Stimulated activated CD8-positive, alpha-beta memory T cell treated with anti-CD3 and anti-CD28 coated beads, Interleukin-2, amount 100 ng/mL, for 1 hour (primary cell): ENCODE measurements around the gene AR.

Experiments used
- DNase-seq, 2 donors: peaks; one replicate each; pipeline ENCODE4 v3.0.0-alpha.2; 2020; ENCODE audit warnings: low read depth in 2 of 2

Gene AR, protein sequence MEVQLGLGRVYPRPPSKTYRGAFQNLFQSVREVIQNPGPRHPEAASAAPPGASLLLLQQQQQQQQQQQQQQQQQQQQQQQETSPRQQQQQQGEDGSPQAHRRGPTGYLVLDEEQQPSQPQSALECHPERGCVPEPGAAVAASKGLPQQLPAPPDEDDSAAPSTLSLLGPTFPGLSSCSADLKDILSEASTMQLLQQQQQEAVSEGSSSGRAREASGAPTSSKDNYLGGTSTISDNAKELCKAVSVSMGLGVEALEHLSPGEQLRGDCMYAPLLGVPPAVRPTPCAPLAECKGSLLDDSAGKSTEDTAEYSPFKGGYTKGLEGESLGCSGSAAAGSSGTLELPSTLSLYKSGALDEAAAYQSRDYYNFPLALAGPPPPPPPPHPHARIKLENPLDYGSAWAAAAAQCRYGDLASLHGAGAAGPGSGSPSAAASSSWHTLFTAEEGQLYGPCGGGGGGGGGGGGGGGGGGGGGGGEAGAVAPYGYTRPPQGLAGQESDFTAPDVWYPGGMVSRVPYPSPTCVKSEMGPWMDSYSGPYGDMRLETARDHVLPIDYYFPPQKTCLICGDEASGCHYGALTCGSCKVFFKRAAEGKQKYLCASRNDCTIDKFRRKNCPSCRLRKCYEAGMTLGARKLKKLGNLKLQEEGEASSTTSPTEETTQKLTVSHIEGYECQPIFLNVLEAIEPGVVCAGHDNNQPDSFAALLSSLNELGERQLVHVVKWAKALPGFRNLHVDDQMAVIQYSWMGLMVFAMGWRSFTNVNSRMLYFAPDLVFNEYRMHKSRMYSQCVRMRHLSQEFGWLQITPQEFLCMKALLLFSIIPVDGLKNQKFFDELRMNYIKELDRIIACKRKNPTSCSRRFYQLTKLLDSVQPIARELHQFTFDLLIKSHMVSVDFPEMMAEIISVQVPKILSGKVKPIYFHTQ

DNA sequence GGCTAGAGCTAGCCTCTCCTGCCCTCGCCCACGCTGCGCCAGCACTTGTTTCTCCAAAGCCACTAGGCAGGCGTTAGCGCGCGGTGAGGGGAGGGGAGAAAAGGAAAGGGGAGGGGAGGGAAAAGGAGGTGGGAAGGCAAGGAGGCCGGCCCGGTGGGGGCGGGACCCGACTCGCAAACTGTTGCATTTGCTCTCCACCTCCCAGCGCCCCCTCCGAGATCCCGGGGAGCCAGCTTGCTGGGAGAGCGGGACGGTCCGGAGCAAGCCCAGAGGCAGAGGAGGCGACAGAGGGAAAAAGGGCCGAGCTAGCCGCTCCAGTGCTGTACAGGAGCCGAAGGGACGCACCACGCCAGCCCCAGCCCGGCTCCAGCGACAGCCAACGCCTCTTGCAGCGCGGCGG, at the start of gene AR:
AR (plus strand) TSS at position 204 of the 400 bp plus-strand sequence. CDS start 1,126 bp downstream, outside the sequence.
- no peak for DNase-seq

DNA sequence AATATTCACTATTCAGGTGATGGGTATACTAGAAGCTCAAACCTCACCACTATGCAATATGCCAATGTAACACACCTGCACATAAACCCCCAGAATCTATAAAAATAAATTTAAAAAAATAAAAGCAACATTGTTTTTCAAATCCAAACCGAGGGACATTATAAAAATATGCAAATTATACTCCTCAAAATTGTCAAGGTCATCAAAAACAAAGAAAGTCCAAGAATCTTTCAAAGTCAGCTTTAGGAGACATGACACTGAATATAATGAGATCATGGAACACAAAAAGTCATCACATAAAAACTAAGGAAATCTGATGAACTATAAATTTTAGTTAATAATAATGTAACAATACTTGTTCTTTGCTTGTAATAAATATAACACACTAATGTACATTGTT, 43.2 kb upstream of the AR start:
- no peak for DNase-seq

DNA sequence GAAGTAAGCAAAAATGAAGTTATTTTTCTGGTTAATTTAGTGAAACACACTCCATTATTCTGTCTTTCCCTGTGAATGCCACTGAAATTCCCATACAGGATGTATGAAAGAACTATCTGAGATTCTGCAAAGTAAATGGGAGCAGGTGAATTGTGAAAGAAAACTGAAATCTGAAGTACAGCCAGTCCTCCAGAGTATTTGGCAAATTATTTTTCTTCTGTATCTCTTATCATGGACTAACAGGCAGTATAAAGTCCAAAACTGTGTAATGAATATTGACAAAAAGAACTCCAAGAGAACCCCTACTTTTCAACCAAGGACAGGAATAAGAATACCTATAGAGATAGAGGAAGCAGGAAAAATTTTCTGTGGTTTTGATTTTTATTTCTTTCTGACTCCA, 40.8 kb upstream of the AR start:
- no peak for DNase-seq

DNA sequence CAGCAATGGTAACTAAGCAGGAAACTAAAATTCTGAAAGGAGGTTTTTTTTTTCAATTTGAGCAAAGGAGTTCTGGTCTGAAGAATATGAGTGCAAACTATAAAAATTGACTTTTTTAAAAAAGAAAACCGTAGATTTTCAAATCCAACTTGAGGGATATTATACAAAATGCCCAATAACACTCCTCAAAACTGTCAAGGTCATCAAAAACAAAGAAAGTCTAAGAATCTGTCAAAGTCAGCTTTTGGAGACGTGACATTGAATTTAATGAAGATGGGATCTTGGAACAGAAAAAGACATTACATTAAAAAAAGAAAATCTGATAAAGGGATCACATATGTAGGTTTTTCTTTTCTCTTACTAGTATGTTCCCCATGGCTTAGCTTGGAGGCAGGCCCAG, 40.4 kb upstream of the AR start:
- DNase-seq, result no peak

DNA sequence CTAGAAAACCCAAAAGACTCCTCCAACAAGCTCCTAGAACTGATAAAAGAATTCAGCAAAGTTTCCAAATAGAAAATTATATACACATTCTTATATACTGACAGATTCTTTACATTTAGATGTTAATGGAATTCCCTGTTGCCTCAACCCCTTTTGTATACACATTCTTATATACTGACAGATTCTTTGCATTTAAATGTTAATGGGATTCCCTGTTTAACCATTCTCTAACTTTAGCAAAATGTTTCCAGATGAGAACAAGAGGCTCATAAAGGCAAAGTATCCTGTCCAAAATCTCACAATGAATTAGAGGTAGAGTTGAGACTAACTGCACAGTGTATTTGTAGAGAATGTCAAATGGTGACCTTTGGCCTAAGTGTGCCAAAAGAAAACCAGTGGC, 23.1 kb upstream of the AR start:
- DNase-seq, result no peak

DNA sequence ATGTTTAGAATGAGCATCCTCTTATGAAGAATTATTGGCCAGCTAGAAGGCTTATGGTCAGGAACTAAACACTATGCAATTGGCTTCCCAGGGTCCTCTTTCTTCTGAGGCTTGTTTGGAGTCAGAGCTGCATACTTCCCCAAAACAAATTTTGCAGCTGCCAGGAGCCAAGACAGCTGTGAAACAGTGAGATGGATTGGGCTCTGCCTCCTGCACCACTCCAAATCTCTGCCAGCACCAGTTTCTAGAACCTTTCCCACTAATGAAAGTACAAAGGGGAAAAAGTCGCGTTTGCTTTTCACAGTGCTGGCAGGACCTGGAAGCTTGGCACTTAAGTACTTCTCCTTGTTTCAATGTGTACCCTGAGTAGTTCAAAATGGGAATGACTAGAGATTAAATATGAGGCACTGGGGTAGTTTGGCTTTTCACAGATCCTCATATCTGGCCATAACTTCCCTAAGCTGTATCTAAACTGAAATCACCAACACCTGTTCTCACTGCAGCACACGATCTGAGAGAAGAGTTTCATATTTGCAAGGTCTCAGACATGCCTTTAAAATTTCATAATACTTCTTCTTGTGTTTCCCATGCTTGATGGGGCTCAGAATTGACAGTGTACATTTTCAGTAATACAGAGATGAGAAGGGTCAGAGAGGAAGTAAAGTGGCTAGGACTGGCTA, 20.7 kb upstream of the AR start:
- DNase-seq, result no peak

DNA sequence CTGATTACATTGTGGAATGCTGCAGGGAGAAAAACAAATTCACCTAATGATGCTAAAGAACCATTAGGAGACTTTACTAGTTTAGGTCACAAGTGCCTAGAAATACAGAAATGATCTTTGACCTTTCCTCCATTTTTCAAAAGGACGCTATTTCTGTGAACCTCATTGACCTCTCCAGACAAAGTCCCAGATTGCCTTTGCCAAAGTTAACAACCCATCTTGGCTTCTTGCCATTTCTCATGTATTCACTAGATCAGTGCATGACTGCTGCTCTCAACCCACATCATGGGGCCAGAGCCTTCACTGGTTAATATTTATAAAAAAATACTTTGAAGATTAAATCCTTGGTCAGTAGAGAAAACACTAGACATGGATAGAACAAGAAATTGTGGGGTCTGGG, 19.9 kb upstream of the AR start:
- DNase-seq, result no peak

DNA sequence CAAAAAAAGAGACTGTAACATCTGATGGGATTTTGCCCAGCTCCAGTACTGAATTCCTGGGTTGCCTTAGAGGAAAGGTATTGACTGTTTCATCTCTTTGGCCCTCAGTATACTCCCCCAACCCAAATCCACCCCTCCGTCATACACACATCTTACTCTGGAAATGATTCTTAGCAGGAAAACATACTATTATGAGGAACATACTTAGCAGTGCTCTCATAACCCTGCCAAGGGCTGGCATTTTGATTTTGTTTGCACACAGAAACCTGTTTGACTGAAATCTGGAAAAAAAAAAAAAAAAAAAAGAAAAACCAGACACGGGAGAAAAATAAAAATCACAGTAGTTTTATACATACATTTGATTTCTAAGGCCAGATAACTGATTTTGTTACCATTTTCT, 19.4 kb upstream of the AR start:
- no peak for DNase-seq

DNA sequence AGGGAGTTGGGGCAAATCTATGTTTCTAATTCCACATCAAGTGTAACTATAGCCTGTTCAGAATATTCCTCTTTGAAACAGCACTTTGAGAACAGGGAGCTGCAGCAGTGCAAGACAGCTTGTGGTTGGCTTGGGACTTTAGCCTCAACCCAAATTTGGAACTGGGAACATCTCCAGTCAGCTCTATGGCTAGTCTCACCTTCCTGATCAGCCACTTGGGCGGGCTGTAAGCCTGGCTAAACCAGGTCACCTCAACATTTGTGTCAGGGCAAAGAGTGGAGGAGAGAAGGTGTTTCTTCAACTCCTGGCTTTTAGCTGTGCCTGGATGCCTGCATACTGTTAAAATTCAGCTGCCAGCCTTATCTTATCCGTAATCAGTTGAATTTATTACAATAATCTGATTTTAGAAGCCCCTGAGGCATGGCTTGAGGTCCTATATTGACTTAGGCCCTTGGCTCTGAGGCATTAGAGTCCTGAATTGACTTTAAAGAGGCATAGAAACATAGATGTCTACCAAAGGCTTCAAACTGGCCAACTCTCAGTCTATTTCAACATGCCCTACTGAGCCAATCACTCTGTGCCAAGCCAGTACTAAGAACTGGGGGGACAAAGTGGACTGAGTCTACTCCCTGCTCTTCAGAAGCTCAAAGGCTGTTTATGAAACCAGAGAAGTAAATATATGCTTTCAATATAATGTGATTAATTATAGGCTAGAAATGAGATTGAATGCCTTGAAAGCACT, 18.7 kb upstream of the AR start:
- no peak for DNase-seq

DNA sequence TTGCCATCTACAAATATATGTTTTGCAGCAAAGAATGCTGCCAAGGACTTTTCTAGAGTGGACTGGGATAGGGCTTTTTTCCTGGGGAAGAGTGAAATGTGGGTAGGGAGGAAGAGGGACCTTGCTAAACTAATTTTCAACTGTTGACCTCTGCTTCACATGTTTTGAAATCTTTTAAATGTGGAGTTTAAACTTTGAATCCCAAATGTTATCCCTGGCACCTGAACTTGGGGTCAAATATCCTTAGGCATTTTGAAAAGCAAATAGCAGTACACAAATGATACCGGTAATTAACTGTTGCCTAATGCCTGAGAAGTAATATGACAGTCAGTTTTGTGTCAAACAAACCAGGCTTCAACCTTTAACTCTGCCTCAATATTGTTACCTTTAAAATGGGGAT, 7.3 kb upstream of the AR start:
- no peak for DNase-seq

DNA sequence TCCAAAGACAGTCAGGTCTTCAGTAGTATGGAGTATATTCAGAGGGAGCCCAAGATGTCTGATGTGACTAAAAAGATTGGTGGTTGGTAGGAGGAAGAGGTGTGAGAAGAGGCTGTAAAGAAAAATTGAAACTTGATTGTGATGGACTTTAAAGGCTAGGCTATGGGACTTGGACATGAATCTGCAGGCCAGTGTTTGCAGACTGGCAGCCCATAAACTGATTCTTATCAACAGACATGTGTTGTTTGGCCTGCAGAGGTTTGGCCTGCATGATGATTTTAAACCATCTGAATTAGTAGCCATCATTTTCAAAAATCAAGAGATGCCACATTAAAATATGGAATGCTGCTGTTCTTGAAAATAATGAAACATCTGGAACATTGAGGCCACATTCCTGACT, 5.4 kb upstream of the AR start:
- no peak for DNase-seq

DNA sequence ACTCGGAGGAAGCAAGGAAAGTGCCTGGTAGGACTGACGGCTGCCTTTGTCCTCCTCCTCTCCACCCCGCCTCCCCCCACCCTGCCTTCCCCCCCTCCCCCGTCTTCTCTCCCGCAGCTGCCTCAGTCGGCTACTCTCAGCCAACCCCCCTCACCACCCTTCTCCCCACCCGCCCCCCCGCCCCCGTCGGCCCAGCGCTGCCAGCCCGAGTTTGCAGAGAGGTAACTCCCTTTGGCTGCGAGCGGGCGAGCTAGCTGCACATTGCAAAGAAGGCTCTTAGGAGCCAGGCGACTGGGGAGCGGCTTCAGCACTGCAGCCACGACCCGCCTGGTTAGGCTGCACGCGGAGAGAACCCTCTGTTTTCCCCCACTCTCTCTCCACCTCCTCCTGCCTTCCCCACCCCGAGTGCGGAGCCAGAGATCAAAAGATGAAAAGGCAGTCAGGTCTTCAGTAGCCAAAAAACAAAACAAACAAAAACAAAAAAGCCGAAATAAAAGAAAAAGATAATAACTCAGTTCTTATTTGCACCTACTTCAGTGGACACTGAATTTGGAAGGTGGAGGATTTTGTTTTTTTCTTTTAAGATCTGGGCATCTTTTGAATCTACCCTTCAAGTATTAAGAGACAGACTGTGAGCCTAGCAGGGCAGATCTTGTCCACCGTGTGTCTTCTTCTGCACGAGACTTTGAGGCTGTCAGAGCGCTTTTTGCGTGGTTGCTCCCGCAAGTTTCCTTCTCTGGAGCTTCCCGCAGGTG, 637 bp downstream of the AR start:
- DNase-seq, result no peak

DNA sequence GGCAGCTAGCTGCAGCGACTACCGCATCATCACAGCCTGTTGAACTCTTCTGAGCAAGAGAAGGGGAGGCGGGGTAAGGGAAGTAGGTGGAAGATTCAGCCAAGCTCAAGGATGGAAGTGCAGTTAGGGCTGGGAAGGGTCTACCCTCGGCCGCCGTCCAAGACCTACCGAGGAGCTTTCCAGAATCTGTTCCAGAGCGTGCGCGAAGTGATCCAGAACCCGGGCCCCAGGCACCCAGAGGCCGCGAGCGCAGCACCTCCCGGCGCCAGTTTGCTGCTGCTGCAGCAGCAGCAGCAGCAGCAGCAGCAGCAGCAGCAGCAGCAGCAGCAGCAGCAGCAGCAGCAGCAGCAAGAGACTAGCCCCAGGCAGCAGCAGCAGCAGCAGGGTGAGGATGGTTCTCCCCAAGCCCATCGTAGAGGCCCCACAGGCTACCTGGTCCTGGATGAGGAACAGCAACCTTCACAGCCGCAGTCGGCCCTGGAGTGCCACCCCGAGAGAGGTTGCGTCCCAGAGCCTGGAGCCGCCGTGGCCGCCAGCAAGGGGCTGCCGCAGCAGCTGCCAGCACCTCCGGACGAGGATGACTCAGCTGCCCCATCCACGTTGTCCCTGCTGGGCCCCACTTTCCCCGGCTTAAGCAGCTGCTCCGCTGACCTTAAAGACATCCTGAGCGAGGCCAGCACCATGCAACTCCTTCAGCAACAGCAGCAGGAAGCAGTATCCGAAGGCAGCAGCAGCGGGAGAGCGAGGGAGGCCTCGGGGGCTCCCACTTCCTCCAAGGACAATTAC, 1.4 kb downstream of the AR start:
- DNase-seq, result no peak

DNA sequence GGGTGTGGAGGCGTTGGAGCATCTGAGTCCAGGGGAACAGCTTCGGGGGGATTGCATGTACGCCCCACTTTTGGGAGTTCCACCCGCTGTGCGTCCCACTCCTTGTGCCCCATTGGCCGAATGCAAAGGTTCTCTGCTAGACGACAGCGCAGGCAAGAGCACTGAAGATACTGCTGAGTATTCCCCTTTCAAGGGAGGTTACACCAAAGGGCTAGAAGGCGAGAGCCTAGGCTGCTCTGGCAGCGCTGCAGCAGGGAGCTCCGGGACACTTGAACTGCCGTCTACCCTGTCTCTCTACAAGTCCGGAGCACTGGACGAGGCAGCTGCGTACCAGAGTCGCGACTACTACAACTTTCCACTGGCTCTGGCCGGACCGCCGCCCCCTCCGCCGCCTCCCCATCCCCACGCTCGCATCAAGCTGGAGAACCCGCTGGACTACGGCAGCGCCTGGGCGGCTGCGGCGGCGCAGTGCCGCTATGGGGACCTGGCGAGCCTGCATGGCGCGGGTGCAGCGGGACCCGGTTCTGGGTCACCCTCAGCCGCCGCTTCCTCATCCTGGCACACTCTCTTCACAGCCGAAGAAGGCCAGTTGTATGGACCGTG, 2.2 kb downstream of the AR start:
- DNase-seq, result no peak

DNA sequence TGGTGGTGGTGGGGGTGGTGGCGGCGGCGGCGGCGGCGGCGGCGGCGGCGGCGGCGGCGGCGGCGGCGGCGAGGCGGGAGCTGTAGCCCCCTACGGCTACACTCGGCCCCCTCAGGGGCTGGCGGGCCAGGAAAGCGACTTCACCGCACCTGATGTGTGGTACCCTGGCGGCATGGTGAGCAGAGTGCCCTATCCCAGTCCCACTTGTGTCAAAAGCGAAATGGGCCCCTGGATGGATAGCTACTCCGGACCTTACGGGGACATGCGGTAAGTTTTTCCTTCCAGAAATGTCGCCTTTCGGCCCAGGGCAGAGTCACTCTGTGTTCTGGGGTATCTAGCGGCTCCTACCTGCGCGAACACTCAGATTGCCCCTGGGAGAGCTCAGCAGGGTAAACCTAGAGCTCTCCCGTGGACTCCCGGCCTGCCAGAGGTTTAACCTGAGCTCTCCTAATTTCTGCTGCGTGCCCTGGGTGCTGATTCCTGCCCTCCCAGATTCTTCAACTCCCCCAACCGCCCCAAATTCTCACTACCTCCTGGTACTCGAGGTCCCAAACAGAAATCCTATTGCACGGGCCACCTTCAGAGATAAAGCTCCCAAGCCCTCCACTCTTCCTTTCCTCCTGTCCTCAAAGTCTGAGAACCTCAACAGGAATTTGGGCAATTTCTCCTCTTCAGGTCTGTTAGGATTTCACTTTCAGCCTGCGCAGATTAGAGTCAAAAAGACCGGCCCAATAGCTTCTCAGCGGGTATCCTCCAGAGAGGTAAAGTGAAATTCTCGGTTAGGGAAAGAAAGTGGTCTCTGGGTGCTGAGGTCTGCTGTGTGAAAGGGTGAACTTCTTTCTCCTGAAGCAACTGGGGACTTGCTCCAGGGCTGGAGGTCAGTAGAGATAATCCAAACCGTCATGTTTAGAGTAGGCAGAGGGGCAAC, 2.9 kb downstream of the AR start:
- no peak for DNase-seq

DNA sequence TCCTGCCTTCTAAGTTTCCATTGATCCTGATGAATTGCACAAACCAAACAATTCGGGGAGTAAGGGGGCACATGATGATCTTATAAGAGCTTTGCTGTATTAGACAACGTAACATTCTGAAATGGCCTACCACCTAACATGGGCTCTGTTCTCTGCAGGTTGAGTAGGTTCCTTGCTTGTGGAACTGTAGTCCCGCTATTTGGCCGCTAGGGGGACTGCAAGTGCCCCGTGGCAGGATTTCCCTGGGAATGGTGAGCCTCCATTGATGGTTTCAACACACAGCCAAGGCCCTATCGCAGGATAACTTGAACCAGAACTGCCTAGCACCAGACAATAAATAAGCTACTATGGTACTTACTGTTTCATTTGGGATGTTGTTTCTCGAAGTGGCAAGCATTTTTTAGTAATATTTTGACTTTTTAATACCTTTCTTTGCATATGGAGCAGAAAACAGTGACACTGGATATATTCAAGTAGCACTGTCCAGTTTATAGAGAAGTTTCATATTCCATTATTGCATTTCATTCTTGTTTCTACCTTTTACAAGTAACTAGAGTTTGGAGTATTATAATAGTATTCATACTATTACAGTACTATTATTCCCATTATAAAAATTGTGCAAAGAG, 11.9 kb downstream of the AR start:
- no peak for DNase-seq

DNA sequence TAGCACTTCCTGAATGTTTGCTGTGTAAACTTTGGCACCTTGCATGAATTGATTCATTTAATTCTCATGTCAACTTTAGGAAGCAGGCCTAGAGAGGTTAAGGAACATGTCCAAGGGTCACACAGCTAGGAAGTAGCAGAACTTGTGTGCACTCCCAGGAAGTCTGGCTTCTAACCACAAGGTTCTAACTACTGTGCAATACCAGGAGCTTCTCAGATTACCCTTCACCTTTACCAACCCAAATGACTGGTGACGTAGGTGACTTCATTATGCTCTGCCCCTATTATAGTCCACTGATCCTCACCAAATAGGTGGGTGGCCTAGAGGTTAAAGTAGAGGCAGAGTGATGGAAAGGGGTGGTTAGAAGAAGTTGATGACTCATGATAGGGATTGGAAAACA, 14.4 kb downstream of the AR start:
- no peak for DNase-seq
